SK-N-SH (cell line): ENCODE results near the gene ANKMY2.

Source experiments
- EP300 ChIP-seq, 2 experiments: IDR thresholded peaks; 2 replicates each; pipeline versions ENCODE4 v1.4.0 to v1.6.1; 2012; ENCODE audit warnings: borderline replicate concordance in 1 of 2, low read depth in 1 of 2, low read length in 1 of 2
- EZH2phosphoT487 ChIP-seq: fragments of 200-600 bp; sonication (generic); IDR thresholded peaks from 2 replicates; pipeline ENCODE4 v1.6.1; 2017; ENCODE audit warnings: low read depth, mixed run types, mild to moderate bottlenecking, antibody characterized with exemption, moderate library complexity, borderline replicate concordance
- FOXM1 ChIP-seq: IDR thresholded peaks from 2 replicates; pipeline ENCODE4 v1.4.0; 2012; ENCODE audit warnings: low read depth, mild to moderate bottlenecking
- MEF2A ChIP-seq: IDR thresholded peaks from 2 replicates; pipeline ENCODE4 v1.4.0; 2012; ENCODE audit warnings: low read depth, borderline replicate concordance
- NRF1 ChIP-seq: IDR thresholded peaks from 2 replicates; pipeline ENCODE4 v1.6.1; 2012; ENCODE audit warnings: low read depth, mild to moderate bottlenecking, low read length
- RXRA ChIP-seq: IDR thresholded peaks from 2 replicates; pipeline ENCODE4 v1.4.0; 2012; ENCODE audit warnings: low read depth, mild to moderate bottlenecking, borderline replicate concordance
- SIN3A ChIP-seq: IDR thresholded peaks from 2 replicates; pipeline ENCODE4 v1.6.1; 2012; ENCODE audit warnings: low read depth, mild to moderate bottlenecking, low read length, moderate library complexity, borderline replicate concordance
- SMC3 ChIP-seq: IDR thresholded peaks from 2 replicates; pipeline ENCODE4 v1.6.1; 2012; ENCODE audit warnings: low read depth, low read length, improper control_type of control experiment
- YY1 ChIP-seq: IDR thresholded peaks from 2 replicates; pipeline ENCODE4 v1.4.0; 2012; ENCODE audit warnings: low read depth, mild to moderate bottlenecking
- TF ChIP-seq, protein P1 (sequence below): fragments of 200-600 bp; sonication (generic); IDR thresholded peaks from 2 replicates; pipeline ENCODE4 v1.6.1; 2017; ENCODE audit warnings: antibody characterized with exemption, mild to moderate bottlenecking, moderate library complexity
- TF ChIP-seq, protein P2 (sequence below): IDR thresholded peaks from 2 replicates; pipeline ENCODE4 v1.4.0; 2012; ENCODE audit warnings: low read depth
- TF ChIP-seq, protein P3 (sequence below): IDR thresholded peaks from 2 replicates; pipeline ENCODE4 v1.4.0; 2012; ENCODE audit warnings: low read depth, borderline replicate concordance
- TF ChIP-seq, protein P4 (sequence below): IDR thresholded peaks from 2 replicates; pipeline ENCODE4; 2012
- TF ChIP-seq, protein P5 (sequence below): IDR thresholded peaks from 2 replicates; pipeline ENCODE4 v1.6.1; 2012; ENCODE audit warnings: mild to moderate bottlenecking, low read depth, low read length, moderate library complexity

DNA sequence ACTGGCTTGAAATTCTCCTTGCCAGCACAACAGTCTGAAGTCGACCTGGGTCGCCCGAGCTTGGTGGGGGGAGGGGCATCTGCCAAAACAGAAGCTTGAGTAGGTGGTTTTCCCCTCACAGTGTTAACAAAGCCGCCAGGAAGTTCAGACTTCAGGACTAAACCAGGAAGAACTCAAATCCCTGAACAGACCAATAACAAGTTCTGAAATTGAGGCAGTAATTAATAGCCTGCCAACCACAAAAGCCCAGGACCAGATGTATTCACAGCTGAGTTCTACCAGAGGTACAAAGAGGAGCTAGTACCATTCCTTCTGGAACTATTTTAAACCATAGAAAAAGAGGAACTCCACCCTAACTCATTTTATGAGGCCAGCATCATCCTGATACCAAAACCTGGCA is 73.6 kb downstream of the ANKMY2 start:
- TF ChIP-seq, protein P1, sequence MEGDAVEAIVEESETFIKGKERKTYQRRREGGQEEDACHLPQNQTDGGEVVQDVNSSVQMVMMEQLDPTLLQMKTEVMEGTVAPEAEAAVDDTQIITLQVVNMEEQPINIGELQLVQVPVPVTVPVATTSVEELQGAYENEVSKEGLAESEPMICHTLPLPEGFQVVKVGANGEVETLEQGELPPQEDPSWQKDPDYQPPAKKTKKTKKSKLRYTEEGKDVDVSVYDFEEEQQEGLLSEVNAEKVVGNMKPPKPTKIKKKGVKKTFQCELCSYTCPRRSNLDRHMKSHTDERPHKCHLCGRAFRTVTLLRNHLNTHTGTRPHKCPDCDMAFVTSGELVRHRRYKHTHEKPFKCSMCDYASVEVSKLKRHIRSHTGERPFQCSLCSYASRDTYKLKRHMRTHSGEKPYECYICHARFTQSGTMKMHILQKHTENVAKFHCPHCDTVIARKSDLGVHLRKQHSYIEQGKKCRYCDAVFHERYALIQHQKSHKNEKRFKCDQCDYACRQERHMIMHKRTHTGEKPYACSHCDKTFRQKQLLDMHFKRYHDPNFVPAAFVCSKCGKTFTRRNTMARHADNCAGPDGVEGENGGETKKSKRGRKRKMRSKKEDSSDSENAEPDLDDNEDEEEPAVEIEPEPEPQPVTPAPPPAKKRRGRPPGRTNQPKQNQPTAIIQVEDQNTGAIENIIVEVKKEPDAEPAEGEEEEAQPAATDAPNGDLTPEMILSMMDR: no peak
- TF ChIP-seq EZH2phosphoT487 (no peak), MEF2A (no peak), SMC3 (no peak), SIN3A (no peak), RXRA (no peak), EP300 (IDR thresholded peaks at IDR 0.05; ENCODE audit: borderline replicate concordance in 1 of 2, low read depth in 1 of 2, low read length in 1 of 2) (no peak), FOXM1 (no peak), NRF1 (no peak), YY1 (no peak)
- TF ChIP-seq, protein P2, sequence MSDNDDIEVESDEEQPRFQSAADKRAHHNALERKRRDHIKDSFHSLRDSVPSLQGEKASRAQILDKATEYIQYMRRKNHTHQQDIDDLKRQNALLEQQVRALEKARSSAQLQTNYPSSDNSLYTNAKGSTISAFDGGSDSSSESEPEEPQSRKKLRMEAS: no peak
- TF ChIP-seq, protein P3, sequence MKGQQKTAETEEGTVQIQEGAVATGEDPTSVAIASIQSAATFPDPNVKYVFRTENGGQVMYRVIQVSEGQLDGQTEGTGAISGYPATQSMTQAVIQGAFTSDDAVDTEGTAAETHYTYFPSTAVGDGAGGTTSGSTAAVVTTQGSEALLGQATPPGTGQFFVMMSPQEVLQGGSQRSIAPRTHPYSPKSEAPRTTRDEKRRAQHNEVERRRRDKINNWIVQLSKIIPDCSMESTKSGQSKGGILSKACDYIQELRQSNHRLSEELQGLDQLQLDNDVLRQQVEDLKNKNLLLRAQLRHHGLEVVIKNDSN: no peak
- TF ChIP-seq, protein P4, sequence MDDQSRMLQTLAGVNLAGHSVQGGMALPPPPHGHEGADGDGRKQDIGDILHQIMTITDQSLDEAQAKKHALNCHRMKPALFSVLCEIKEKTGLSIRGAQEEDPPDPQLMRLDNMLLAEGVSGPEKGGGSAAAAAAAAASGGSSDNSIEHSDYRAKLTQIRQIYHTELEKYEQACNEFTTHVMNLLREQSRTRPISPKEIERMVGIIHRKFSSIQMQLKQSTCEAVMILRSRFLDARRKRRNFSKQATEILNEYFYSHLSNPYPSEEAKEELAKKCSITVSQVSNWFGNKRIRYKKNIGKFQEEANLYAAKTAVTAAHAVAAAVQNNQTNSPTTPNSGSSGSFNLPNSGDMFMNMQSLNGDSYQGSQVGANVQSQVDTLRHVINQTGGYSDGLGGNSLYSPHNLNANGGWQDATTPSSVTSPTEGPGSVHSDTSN: no peak
- TF ChIP-seq, protein P5, sequence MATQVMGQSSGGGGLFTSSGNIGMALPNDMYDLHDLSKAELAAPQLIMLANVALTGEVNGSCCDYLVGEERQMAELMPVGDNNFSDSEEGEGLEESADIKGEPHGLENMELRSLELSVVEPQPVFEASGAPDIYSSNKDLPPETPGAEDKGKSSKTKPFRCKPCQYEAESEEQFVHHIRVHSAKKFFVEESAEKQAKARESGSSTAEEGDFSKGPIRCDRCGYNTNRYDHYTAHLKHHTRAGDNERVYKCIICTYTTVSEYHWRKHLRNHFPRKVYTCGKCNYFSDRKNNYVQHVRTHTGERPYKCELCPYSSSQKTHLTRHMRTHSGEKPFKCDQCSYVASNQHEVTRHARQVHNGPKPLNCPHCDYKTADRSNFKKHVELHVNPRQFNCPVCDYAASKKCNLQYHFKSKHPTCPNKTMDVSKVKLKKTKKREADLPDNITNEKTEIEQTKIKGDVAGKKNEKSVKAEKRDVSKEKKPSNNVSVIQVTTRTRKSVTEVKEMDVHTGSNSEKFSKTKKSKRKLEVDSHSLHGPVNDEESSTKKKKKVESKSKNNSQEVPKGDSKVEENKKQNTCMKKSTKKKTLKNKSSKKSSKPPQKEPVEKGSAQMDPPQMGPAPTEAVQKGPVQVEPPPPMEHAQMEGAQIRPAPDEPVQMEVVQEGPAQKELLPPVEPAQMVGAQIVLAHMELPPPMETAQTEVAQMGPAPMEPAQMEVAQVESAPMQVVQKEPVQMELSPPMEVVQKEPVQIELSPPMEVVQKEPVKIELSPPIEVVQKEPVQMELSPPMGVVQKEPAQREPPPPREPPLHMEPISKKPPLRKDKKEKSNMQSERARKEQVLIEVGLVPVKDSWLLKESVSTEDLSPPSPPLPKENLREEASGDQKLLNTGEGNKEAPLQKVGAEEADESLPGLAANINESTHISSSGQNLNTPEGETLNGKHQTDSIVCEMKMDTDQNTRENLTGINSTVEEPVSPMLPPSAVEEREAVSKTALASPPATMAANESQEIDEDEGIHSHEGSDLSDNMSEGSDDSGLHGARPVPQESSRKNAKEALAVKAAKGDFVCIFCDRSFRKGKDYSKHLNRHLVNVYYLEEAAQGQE: no peak
